Liver (tissue), 9 donors: ENCODE results near the gene SLC16A9. TPM values are rescaled to one million over a fixed set of nuclear protein-coding genes. Genes with fewer than 3 reads are reported as not detected.

Experiments used
- DNase-seq: peaks from one replicate; pipeline ENCODE4 v3.0.0-alpha.2; 2017; ENCODE audit warnings: low spot score
- H3K27ac ChIP-seq, 2 donors: one replicate each; pipeline ENCODE4 v1.7.0; 2013; ENCODE audit warnings: inconsistent platforms in 2 of 2, low read length in 2 of 2, control low read depth in 1 of 2, low read depth in 1 of 2, mild to moderate bottlenecking in 1 of 2
- H3K27me3 ChIP-seq, 4 donors: one replicate each; pipeline versions ENCODE4 v1.6.1 to v1.7.0; 2013; ENCODE audit warnings: low read length in 3 of 4, inconsistent platforms in 1 of 4, mild to moderate bottlenecking in 1 of 4, moderate library complexity in 1 of 4; ENCODE audit not compliant: control insufficient read depth in 4 of 4, insufficient read depth in 4 of 4
- H3K36me3 ChIP-seq, 4 donors: one replicate each; pipeline versions ENCODE4 v1.6.1 to v1.7.0; 2013; ENCODE audit warnings: low read length in 3 of 4, mild to moderate bottlenecking in 3 of 4, low read depth in 1 of 4, moderate library complexity in 1 of 4; ENCODE audit not compliant: control insufficient read depth in 4 of 4, insufficient read depth in 3 of 4
- H3K4me1 ChIP-seq, 4 donors: one replicate each; pipeline versions ENCODE4 v1.6.1 to v1.7.0; 2013; ENCODE audit warnings: low read length in 3 of 4, mild to moderate bottlenecking in 3 of 4, moderate library complexity in 1 of 4; ENCODE audit not compliant: control insufficient read depth in 4 of 4, insufficient read depth in 4 of 4
- H3K4me3 ChIP-seq, 3 donors: one replicate each; pipeline versions ENCODE4 v1.6.1 to v1.7.0; 2013; ENCODE audit warnings: low read length in 3 of 3, control low read depth in 1 of 3, low read depth in 1 of 3, mild to moderate bottlenecking in 1 of 3
- H3K9ac ChIP-seq, 2 donors: one replicate each; pipeline ENCODE4 v1.7.0; 2013; ENCODE audit warnings: low read length in 2 of 2, mild to moderate bottlenecking in 2 of 2, moderate library complexity in 2 of 2, control low read depth in 1 of 2, low read depth in 1 of 2
- H3K9me3 ChIP-seq, 4 donors: one replicate each; pipeline versions ENCODE4 v1.6.1 to v1.7.0; 2013; ENCODE audit warnings: low read length in 3 of 4; ENCODE audit not compliant: control insufficient read depth in 4 of 4
- ATF3 ChIP-seq: IDR thresholded peaks from 2 replicates; pipeline ENCODE4 v1.6.1; 2016; ENCODE audit warnings: antibody characterized with exemption
- EGR1 ChIP-seq, 2 donors: IDR thresholded peaks; 2 replicates each; pipeline ENCODE4 v1.6.1; 2016 to 2018; ENCODE audit warnings: antibody characterized with exemption in 2 of 2, low read depth in 2 of 2
- FOXA1 ChIP-seq: IDR thresholded peaks from 2 replicates; pipeline ENCODE4 v1.6.1; 2016; ENCODE audit warnings: antibody characterized with exemption
- FOXA2 ChIP-seq: IDR thresholded peaks from 2 replicates; pipeline ENCODE4 v1.6.1; 2016; ENCODE audit warnings: antibody characterized with exemption
- GABPA ChIP-seq, 2 donors: IDR thresholded peaks in 1 of 2; conservative IDR thresholded peaks in 1 of 2; 2 replicates each; pipeline ENCODE4 v1.6.1; 2016; ENCODE audit warnings: antibody characterized with exemption in 2 of 2, mild to moderate bottlenecking in 1 of 2, moderate library complexity in 1 of 2
- HNF4A ChIP-seq, 2 donors: conservative IDR thresholded peaks; 2 replicates each; pipeline ENCODE4 v1.6.1; 2016; ENCODE audit warnings: antibody characterized with exemption in 2 of 2, mild to moderate bottlenecking in 2 of 2
- HNF4G ChIP-seq: IDR thresholded peaks from 2 replicates; pipeline ENCODE4 v1.6.1; 2016; ENCODE audit warnings: antibody characterized with exemption
- JUND ChIP-seq, 2 donors: IDR thresholded peaks; 2 replicates each; pipeline ENCODE4 v1.6.1; 2016; ENCODE audit warnings: antibody characterized with exemption in 2 of 2
- NR2F2 ChIP-seq: IDR thresholded peaks from 2 replicates; pipeline ENCODE4 v1.6.1; 2016; ENCODE audit warnings: antibody characterized with exemption
- RAD21 ChIP-seq, 2 donors: IDR thresholded peaks; 2 replicates each; pipeline ENCODE4 v1.6.1; 2016; ENCODE audit warnings: antibody characterized with exemption in 2 of 2, mild to moderate bottlenecking in 2 of 2
- REST ChIP-seq: IDR thresholded peaks from 2 replicates; pipeline ENCODE4 v1.6.1; 2016; ENCODE audit warnings: antibody characterized with exemption, mild to moderate bottlenecking
- RXRA ChIP-seq, 2 donors: IDR thresholded peaks; 2 replicates each; pipeline ENCODE4 v1.6.1; 2017 to 2018; ENCODE audit warnings: antibody characterized with exemption in 2 of 2, mild to moderate bottlenecking in 1 of 2
- SP1 ChIP-seq: IDR thresholded peaks from 2 replicates; pipeline ENCODE4 v1.6.1; 2018; ENCODE audit warnings: antibody characterized with exemption, mild to moderate bottlenecking
- TAF1 ChIP-seq: conservative IDR thresholded peaks from 2 replicates; pipeline ENCODE4 v1.6.1; 2016; ENCODE audit warnings: antibody characterized with exemption, mild to moderate bottlenecking
- YY1 ChIP-seq: IDR thresholded peaks from 2 replicates; pipeline ENCODE4 v1.6.1; 2016; ENCODE audit warnings: antibody characterized with exemption, mild to moderate bottlenecking
- ZBTB33 ChIP-seq: IDR thresholded peaks from 2 replicates; pipeline ENCODE4 v1.6.1; 2016; ENCODE audit warnings: antibody characterized with exemption
- WGBS: extraction: QIAGEN DNeasy Blood & Tissue Kit; methylation state at CpG from one replicate; pipeline ENCODE4 v1.1.7; 2013; 5-methylcytosine and 5-hydroxymethylcytosine counted together
- polyA plus RNA-seq, 2 donors: library from polyadenylated mRNA; stranded (reverse) in 1 of 2; unstranded in 1 of 2; fragments of 200-250 nt in 1 of 2; fragments of >200 nt in 1 of 2; fragmentation: Nextera tagmentation in 1 of 2; extraction: Ambion mirVana in 1 of 2; gene quantifications; one replicate each; pipeline versions ENCODE4 v1.2.1 to v1.2.3, GENCODE V29; 2013 to 2015
- total RNA-seq, 2 donors: library from RNA; depleted of rRNA; stranded (reverse); fragments of >200 nt; gene quantifications; one replicate each; pipeline ENCODE4 v1.2.3, GENCODE V29; 2014
- TF ChIP-seq, protein P1 (sequence below): IDR thresholded peaks from 2 replicates; pipeline ENCODE4 v1.6.1; 2016; ENCODE audit warnings: antibody characterized with exemption
- TF ChIP-seq, protein P2 (sequence below): fragments of 150-350 bp; IDR thresholded peaks from 2 replicates; pipeline ENCODE4 v1.5.1; 2017; ENCODE audit warnings: improper control_type of control experiment, low read depth, low read length; ENCODE audit not compliant: missing input control
- donor health status: healthy.
- donor health status: healthy.
- donor health status: healthy.
- donor health status: healthy.
- donor health status: healthy.

SLC16A9 gene
- total and polyA plus RNA-seq, 4 donors, result 0.18 to 9.3 (median 0.59) TPM

DNA sequence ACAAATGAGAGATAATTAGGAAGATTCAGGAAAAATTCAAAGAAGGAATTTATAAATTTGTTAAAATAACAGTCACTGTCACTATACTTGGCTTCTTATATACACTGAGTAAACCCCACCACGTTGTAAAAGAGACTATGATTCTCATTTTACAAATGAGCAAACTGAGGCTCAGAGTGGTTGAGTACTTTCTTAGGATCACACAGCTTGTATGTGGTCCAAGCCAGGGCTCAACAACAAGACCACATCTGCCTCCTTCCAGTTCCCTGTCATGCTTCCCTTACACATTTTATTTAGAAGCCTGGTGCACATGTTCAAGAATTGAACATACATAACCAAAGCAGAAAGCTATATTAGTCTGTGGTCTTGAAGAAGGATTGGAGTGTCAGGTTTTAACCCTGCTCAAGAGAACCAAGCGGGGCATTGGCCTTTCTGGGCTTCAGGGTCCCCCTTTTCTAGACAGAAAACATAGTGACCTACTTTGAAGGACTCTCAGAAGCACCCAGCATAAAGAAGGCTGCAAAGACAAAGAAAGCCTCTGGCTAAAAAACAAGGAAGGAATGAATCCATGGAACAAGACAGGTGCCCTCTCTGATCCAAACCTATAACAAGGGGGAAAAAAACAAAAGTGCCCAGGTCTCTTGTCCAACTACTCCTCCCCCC is 42.8 kb upstream of the SLC16A9 start:
- 68% methylated on average over 2 of the region's 2 CpGs for WGBS
- no peaks in the 10 kb centered on the region for H3K36me3 ChIP-seq
- H3K27me3 ChIP-seq, result peaks cover 0 to 7% (median 0%) of the 10 kb centered on the region in 4 donors
- no peaks in the 10 kb centered on the region for H3K9me3 ChIP-seq
- no peak for DNase-seq
- H3K4me3 ChIP-seq, result no peak overlapping the region
- no peak overlapping the region for H3K27ac ChIP-seq
- H3K9ac ChIP-seq, result no peak overlapping the region
- no peaks in the 10 kb centered on the region for H3K4me1 ChIP-seq
- TF ChIP-seq ZBTB33 (no peak), TAF1 (no peak), FOXA2 (no peak), YY1 (no peak)
- TF ChIP-seq, protein P1, sequence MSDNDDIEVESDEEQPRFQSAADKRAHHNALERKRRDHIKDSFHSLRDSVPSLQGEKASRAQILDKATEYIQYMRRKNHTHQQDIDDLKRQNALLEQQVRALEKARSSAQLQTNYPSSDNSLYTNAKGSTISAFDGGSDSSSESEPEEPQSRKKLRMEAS, result no peak
- TF ChIP-seq, protein P2, sequence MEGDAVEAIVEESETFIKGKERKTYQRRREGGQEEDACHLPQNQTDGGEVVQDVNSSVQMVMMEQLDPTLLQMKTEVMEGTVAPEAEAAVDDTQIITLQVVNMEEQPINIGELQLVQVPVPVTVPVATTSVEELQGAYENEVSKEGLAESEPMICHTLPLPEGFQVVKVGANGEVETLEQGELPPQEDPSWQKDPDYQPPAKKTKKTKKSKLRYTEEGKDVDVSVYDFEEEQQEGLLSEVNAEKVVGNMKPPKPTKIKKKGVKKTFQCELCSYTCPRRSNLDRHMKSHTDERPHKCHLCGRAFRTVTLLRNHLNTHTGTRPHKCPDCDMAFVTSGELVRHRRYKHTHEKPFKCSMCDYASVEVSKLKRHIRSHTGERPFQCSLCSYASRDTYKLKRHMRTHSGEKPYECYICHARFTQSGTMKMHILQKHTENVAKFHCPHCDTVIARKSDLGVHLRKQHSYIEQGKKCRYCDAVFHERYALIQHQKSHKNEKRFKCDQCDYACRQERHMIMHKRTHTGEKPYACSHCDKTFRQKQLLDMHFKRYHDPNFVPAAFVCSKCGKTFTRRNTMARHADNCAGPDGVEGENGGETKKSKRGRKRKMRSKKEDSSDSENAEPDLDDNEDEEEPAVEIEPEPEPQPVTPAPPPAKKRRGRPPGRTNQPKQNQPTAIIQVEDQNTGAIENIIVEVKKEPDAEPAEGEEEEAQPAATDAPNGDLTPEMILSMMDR, result no peak

GRCh38 chr10:59750155-59750945 is 40.7 kb upstream of the SLC16A9 start:
- 88% methylated on average over 12 of the region's 12 CpGs for WGBS
- Histone ChIP-seq H3K4me1 (no peaks in the 10 kb centered on the region), H3K36me3 (no peaks in the 10 kb centered on the region), H3K9ac (no peak overlapping the region), H3K27me3 (peaks cover 0 to 7% (median 0%) of the 10 kb centered on the region in 4 donors), H3K9me3 (no peaks in the 10 kb centered on the region), H3K4me3 (no peak overlapping the region), H3K27ac (no peak overlapping the region)
- no peak for DNase-seq
- no peak for TF ChIP-seq HNF4A (conservative IDR thresholded peaks at IDR 0.05)
- no peak for TF ChIP-seq RAD21 (IDR thresholded peaks at IDR 0.05)
- TF ChIP-seq SP1, result no peak
- no peak for TF ChIP-seq YY1
- TF ChIP-seq HNF4G, result no peak
- no peak for TF ChIP-seq ATF3
- no peak for TF ChIP-seq FOXA1
- TF ChIP-seq NR2F2, result no peak
- no peak for TF ChIP-seq ZBTB33
- TF ChIP-seq, protein P1, result no peak
- TF ChIP-seq JUND (IDR thresholded peaks at IDR 0.05), result no peak
- TF ChIP-seq REST, result no peak
- TF ChIP-seq FOXA2, result no peak
- TF ChIP-seq GABPA (IDR thresholded peaks at IDR 0.05 in 1 of 2, conservative IDR thresholded peaks at IDR 0.05 in 1 of 2), result no peak
- TF ChIP-seq EGR1 (IDR thresholded peaks at IDR 0.05; ENCODE audit: low read depth in 2 of 2), result no peak
- no peak for TF ChIP-seq RXRA (IDR thresholded peaks at IDR 0.05)
